Middle frontal gyrus (tissue), 1 donor: ENCODE results near the gene LAMA3.
"Not testable (repeated sequence)": the region's sequence is repeated elsewhere in the genome, so short reads cannot be mapped to it uniquely, and the experiment has no call there.

ENCODE experiments used
- DNase-seq: peaks from one replicate; pipeline ENCODE4 v3.0.0-alpha.2; 2015; ENCODE audit warnings: low spot score; ENCODE audit errors: extremely low spot score

Gene LAMA3

DNA sequence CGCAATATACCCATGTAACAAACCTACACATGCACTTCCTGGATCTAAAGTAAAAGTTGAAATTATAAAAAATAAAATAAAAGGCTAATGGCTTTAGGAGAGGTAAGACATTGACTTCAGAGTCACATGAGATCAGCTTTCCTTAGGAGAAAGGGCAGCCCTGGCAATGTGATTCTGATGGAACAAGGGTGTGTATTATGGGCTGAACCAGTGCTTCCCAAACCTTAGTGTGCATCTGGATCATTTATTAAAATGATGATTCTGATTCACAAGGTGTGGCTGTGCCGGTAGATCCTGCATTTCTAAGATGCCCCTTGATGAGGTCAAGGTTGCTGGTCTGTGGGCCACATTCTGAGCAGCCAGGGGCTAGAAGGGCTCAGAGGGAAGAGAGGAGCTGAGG lies 42.6 kb downstream of the LAMA3 start:
- no peak for DNase-seq

DNA sequence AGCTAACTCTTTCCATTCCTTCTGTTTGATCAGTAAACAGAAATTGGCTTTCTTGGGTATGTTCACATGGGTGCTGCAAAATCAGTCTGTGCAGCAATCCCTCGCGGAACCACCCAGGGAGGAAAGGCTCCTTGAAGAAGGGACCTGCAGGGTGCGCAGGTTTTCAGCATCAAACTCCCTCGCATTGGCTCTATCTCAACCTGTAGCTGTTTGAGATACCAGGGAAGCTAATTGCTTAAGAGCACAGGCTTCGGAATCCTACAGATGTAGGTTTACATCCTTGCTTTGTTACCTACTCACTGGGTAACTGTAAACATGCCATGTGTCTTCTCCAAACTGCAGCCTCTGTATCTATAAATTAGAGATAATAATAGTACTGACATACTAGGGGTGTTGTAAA lies 43.2 kb downstream of the LAMA3 start:
- DNase-seq: no peak

GRCh38 chr18:23733265-23733664 lies 44.0 kb downstream of the LAMA3 start:
- not testable (repeated sequence) for DNase-seq

- DNase-seq: no peak
Measured at GRCh38 chr18:23733895-23734294, 44.6 kb downstream of the LAMA3 start.

DNA sequence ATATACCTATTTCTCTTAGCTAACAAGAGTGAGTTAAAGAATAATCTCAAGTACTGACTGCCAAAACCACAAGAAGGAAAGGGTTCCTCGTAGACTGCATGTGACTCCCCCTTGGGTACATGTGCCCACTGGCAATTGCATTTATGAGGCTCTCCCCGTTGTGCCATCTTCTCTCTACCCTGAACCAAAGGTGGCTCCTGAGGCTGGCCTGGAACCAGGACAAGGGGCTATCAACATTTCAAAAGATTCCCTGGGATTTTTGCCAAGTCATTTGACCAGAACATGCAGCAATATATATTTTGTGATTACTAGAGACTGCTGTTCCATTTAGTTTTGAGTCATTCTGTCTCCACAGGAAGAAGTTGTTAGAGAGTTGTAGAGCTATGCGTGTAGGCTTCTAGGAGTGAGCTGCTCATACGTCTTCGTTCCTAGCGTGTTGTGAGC lies 45.8 kb downstream of the LAMA3 start:
- no peak for DNase-seq

- DNase-seq: no peak
Measured at GRCh38 chr18:23737578-23737977, 48.3 kb downstream of the LAMA3 start.

GRCh38 chr18:23738151-23738550 lies 48.9 kb downstream of the LAMA3 start:
- no peak for DNase-seq

DNA sequence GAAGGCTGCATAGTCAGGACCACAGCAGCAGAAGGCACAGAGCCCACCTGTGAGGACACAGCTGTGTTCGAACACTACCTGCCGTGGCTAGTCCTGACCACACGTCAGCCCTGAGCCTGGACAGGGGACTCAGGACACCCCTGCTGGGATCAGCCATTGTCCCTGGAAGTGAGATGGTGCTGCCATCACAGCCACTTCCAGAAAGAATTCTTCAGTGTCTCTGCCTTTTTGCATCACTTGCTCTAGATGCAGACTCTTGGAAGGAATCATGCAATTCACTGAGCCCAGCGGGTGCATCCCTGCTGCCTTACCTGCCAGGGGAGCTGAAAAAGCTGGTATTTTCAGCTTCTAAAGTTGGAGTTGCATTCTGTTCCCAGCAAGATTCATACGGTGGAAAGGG lies 49.3 kb downstream of the LAMA3 start:
- DNase-seq: no peak

DNA sequence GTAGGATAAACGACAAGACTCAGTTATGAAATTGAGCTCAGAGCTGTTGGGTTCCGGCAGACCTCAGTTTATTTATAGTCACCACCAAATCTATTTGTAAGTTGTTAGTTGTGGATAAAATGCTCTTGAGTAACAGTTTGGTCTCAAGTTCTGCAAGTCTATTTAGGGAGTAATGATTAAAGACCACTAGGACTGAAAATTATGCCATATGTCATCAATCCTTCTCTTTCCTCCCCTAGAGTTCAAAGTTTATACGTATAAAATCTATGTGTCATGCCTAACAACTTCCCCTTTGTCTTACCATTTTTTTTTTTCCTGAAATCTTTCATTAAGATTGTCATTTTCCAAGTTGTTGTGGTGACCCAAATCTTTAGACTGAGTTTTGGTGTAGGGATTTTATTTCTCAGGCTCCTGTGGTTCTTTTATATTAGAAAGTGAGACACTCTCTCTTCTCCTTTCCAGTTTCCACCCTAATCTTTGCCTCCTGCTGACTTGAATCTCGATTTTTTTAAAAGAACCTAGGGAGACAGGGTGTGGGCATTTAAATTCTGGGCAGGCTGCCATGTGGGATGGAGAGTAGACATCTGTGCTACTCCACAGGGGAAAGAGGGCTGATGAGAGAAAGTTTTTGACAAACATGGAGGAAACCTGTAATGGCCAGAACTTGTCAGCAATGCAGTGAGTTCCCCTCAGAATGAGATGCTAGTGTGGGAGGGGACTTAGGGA lies 51.0 kb downstream of the LAMA3 start:
- DNase-seq: no peak

DNA sequence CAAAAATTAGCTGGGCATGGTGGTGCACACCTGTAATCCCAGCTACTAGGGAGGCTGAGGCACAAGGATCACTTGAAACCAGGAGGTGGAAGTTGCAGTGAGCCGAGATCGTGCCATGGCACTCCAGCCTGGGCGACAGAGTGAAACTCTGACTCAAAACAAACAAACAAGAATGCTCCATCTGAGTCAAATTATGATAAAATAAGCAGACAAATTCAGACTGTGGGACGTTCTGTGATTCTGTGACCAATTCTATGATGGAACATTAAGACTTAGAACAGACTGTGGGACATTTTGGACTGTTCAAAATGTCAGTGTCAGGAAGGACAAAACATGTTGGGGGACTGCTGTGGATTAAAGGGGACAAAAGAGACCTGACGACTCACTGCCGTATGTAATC lies 52.7 kb downstream of the LAMA3 start:
- not testable (repeated sequence) for DNase-seq

DNA sequence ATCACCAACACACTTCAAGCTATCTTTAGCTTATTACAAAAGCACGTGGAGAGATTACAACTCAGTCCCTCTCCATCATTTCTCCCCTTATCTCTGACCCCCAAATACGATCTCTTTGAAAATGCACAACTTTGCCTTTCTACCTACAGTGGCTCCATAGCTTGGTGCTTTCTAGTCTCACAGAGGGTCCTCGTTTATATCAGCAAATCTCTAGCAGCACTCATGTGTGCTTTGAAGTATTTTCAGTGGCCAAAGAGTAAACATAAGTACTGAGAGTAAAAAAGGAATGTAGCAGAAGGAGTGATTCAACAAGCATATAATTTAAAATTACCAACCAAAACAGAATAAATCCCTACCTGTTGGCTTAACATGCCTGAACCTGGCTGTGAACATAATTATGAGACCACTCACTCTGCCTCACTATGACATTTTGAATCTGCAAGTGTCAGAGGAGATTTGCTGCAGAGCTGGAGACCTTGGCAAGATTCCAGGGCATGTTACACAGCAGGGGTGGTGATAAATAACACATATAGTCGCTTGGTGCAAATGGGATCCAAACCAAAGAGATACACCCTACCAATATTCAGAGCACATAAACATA lies 54.6 kb downstream of the LAMA3 start:
- DNase-seq: no peak

DNA sequence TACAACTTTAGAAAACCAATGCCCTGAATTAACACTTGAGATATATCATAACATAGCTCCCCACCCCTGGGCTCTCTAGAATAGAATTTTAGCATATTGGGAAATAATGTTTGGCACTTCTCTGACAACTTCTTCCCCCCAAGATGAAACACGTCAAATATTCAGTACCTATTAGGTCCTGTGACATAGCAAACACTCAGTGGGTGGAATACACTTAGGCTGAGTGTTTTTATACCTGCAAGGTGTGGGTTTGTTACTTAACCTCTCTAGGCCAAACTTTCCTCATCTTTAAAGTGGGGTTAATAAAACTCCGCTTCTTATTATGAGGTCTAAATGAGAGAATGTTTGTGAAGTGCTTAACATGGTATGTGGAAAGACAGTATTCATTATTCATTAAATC lies 56.1 kb downstream of the LAMA3 start:
- DNase-seq: no peak

GRCh38 chr18:23746851-23747250 lies 57.6 kb downstream of the LAMA3 start:
- no peak for DNase-seq

GRCh38 chr18:23752363-23752762 lies 63.1 kb downstream of the LAMA3 start:
- DNase-seq: no peak

- no peak for DNase-seq
Measured at GRCh38 chr18:23752796-23753195, 63.5 kb downstream of the LAMA3 start.

DNA sequence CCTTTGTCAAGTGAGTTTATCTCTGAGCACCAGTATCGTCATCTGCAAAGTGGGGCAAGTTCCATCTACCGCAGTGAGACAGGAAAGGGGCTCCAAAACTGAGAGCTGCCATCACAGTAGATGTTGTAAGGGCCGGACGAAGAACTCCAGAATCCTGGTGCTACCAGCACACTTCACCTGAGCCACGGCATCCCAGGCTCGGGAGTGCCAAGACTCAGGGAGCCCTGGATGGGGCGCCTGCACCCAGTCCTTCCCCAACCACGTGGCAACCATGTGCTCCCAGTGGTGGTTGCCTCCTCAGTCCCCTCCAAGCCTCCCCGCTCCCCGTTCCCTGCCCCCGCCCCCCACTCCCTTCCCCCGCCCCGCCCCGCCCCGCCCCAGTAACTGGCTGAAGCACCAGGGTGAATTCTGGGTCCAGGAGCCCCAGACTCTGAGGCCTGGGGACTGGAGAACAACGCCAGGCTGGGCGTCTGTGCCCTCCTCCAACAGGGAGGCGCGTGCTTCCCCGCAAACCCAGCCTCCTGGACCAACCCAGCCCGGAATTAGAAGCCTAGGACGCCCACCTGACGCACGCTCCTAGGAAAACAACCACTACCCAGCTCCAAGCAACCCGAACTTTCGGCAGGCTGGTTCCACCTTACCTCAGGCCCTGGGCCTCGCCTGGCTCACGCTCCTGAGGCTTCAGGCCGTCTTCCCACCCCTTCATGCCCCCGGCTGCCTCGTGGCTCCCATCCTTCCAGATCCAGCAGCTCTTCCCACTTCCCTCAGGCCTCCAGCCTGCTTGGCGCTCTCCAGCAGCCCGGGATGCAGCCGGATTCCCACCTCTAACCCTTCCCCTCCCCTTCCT lies 67.6 kb downstream of the LAMA3 start:
- DNase-seq: no peak

- no peak for DNase-seq
Measured at GRCh38 chr18:23757437-23757733, 68.1 kb downstream of the LAMA3 start.

- no peak for DNase-seq
Measured at GRCh38 chr18:23758281-23758680, 69.0 kb downstream of the LAMA3 start.

DNA sequence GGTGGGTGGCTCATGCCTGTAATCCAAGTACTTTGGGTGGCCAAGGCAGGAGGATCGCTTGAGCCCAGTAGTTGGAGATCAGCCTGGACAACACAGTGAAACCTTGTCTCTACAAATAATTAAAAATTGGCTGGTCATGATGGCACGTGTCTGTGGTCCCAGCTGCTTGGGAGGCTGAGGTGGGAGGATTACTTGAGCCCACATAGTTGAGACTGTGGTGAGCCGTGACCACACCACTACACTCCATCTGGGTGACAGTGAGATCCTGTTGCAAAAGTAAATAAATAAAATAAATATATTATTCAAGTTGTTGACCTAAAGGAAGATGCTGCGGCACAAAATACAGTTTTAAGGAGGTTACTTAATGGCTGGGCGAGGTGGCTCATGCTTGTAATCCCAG lies 72.7 kb downstream of the LAMA3 start:
- no peak for DNase-seq

GRCh38 chr18:23763343-23763742 lies 74.1 kb downstream of the LAMA3 start:
- DNase-seq: no peak

DNA sequence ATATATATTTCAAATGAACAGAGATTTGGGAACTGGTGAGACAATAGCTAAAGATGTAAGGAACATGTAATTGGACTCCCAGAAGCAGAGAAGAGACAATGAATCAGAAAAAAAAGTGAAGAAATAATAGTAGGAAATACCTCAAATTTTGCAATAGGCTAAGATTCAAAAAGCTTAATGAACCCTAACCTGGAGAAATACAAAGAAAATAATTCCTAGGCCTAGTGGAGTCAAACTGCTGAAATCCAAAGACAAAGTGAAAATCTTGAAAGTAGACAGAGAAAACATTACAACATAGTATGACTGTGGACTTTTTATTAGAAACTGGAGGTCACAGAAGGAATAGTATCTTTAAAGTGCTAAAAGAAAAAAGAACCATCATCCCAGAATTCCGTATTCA lies 76.7 kb downstream of the LAMA3 start:
- DNase-seq: no peak

DNA sequence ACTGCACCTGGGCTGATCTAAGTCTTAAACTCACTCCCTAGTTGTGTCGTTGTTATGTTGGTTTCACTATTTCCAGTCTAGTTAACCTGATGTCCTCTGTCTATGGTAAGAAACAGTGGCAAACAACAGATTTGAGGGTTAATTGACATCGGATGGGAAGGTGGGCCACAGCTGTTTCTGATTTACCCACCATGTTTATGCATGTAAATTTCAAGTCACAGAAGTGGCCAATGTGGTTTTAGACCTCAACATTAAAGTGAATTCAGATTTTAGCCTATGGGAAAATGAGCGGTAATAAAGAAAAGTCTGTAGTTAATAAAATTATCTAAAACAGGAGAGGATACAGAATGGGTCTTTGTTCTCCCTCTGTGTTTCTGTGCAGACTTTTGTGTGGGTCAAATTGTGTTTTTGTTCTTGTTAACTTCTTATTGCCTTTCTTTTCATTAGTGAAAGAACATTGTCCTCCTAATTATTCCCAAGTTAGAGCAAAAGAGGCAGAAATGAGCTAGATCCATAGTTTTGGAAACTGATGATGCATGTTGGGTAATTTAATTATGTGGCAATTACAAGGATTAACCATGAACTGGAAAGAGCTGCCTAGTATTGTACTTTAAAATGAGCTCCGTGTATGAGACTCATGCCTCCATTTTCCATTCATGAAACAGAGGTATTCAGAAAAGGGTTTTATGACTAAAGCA lies 83.2 kb downstream of the LAMA3 start:
- DNase-seq: no peak
